Right atrium auricular region (tissue), 2 donors: ENCODE measurements around the gene SLC25A34. TPM values are rescaled to one million over a fixed set of nuclear protein-coding genes. Genes with fewer than 3 reads are reported as not detected.

ENCODE experiments used
- DNase-seq: peaks from one replicate; pipeline ENCODE4 v3.0.0-alpha.2; 2019; ENCODE audit warnings: low spot score
- H3K27ac ChIP-seq, 2 donors: fragments of 200-600 bp; sonication (generic); 1 replicate in 1 of 2; 2 replicates in 1 of 2; pipeline ENCODE4 v1.5.1; 2016 to 2019
- H3K27me3 ChIP-seq, 2 donors: fragments of 200-600 bp; sonication (generic); one replicate each; pipeline versions ENCODE4 v1.5.1 to v1.6.0; 2017 to 2019
- H3K36me3 ChIP-seq: fragments of 200-600 bp; sonication (generic); one replicate; pipeline ENCODE4 v1.5.1; 2016
- H3K4me1 ChIP-seq, 2 donors: fragments of 200-600 bp; sonication (generic); one replicate each; pipeline versions ENCODE4 v1.5.1 to v1.6.0; 2017 to 2019
- H3K4me3 ChIP-seq, 2 donors: fragments of 200-600 bp; sonication (generic); 1 replicate in 1 of 2; 2 replicates in 1 of 2; pipeline ENCODE4 v1.5.1; 2017 to 2019; ENCODE audit warnings: mild to moderate bottlenecking in 1 of 2, moderate library complexity in 1 of 2
- H3K9me3 ChIP-seq, 2 donors: fragments of 200-600 bp; sonication (generic); one replicate each; pipeline ENCODE4 v1.5.1; 2019
- total RNA-seq, 2 donors: library from RNA; depleted of rRNA; stranded (reverse); fragments of >200 nt; gene quantifications; one replicate each; pipeline ENCODE4 v1.1.0, GENCODE V29; 2016
- TF ChIP-seq, protein P1 (sequence below), 2 donors: fragments of 200-600 bp; sonication (generic); IDR thresholded peaks; one replicate each; pipeline ENCODE4 v1.5.1; 2019; ENCODE audit warnings: antibody characterized with exemption in 2 of 2

The SLC25A34 gene
- total RNA-seq, 2 donors from 2014 or later, result 4.2 to 16.1 TPM

DNA sequence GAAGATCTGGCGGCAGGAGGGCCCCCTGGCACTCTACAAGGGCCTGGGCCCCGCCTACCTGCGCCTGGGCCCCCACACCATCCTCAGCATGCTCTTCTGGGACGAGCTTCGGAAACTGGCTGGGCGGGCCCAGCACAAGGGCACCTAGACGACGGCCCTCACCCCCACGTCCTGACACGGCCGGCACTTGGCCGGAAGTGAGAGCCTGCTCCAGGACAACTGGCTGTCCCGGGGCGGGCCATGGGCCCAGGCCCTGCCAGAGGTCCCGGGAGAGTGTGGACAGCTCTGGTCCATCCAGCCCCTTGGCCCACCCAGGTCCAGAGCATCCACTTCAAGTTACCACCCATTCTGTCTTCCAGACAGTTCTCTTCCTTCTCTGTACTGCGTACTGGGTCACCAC lies 3.2 kb downstream of the SLC25A34 start:
- TF ChIP-seq, protein P1, sequence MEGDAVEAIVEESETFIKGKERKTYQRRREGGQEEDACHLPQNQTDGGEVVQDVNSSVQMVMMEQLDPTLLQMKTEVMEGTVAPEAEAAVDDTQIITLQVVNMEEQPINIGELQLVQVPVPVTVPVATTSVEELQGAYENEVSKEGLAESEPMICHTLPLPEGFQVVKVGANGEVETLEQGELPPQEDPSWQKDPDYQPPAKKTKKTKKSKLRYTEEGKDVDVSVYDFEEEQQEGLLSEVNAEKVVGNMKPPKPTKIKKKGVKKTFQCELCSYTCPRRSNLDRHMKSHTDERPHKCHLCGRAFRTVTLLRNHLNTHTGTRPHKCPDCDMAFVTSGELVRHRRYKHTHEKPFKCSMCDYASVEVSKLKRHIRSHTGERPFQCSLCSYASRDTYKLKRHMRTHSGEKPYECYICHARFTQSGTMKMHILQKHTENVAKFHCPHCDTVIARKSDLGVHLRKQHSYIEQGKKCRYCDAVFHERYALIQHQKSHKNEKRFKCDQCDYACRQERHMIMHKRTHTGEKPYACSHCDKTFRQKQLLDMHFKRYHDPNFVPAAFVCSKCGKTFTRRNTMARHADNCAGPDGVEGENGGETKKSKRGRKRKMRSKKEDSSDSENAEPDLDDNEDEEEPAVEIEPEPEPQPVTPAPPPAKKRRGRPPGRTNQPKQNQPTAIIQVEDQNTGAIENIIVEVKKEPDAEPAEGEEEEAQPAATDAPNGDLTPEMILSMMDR (IDR thresholded peaks at IDR 0.05), result no peak

DNA sequence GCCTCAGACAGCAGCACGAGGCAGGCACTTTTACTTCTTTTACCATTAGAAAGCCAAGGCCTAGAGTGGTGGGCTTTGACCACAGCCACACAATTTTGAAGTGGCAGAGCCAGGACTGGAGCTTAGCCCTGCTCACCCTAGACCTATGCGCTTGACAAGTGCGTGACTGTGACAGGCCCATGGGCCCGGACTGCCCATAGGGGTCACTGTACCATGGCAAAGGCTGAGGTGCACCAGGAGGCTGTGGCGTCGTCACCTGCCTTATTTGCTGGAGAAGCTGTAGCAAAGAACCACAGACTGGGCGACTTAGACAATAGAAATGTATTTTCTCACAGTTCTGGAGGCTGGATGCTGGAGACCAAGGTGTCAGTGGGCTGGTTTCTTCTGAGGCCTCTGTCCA lies 3.7 kb downstream of the SLC25A34 start:
- Histone ChIP-seq H3K27ac (no peak overlapping the region), H3K4me1 (peaks cover 0 to 40% of the 10 kb centered on the region in 2 donors), H3K36me3 (peaks cover 4% of the 10 kb centered on the region), H3K27me3 (no peaks in the 10 kb centered on the region), H3K9me3 (no peaks in the 10 kb centered on the region), H3K4me3 (no peak overlapping the region)
- no peak for DNase-seq
- TF ChIP-seq, protein P1 (IDR thresholded peaks at IDR 0.05), result no peak

More for the DNA sequence above, 3.2 kb downstream of the SLC25A34 start:
- no peak for DNase-seq
- Histone ChIP-seq H3K4me3 (no peak overlapping the region), H3K4me1 (peaks cover 0 to 42% of the 10 kb centered on the region in 2 donors), H3K27ac (no peak overlapping the region), H3K9me3 (no peaks in the 10 kb centered on the region), H3K36me3 (peaks cover 9% of the 10 kb centered on the region), H3K27me3 (no peaks in the 10 kb centered on the region)

DNA sequence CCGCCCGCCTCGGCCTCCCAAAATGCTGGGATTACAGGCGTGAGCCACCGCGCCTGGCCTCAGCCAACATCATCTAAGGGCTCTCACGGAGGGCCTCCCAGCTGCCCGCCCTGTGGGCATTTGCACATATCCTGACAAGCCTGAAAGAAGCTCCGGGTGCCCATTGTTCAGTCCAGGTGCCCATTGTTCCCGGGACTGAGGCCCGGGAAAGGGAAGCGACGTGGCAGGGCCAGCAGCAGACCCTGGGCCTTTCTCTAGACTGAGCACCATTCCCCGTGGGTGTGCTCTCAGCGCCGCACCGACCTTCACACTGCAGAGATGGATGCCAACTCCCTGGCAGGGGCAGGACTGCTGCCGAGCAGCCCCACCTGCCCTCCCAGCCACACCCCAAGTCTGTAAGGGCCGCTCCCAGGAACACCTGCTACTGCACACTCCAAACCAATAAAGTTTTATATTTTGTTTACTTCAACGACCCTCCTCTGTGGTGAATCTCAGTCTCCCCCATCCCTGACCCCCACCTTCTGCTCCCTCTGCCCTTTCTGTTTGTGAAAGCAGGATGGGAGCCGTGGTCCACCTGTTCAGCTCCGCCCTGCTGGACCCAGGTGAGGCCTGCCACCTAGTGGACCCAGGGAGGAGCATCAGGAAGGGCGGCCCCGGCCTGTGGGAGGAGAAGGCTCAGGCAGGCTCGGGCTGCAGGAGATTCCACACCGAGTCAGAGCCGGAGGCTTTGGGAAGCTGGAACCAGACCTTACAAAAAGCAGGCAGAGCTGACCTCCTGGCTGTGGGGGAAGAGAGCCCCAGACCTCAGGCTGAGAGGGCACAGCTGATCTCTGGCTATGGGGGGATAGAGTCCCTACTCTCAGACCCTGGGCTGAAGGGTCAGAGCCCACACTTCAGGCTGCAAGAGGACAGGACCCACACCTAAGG lies 5.1 kb downstream of the SLC25A34 start:
- no peaks in the 10 kb centered on the region for H3K9me3 ChIP-seq
- no peak overlapping the region for H3K4me3 ChIP-seq
- H3K27me3 ChIP-seq, result no peaks in the 10 kb centered on the region
- peak; percentile 65 for DNase-seq
- TF ChIP-seq, protein P1 (IDR thresholded peaks at IDR 0.05), result peak; percentile 74 to 84
- no peaks in the 10 kb centered on the region for H3K36me3 ChIP-seq
- H3K4me1 ChIP-seq, result peaks cover 0 to 26% of the 10 kb centered on the region in 2 donors
- H3K27ac ChIP-seq, result no peak overlapping the region

DNA sequence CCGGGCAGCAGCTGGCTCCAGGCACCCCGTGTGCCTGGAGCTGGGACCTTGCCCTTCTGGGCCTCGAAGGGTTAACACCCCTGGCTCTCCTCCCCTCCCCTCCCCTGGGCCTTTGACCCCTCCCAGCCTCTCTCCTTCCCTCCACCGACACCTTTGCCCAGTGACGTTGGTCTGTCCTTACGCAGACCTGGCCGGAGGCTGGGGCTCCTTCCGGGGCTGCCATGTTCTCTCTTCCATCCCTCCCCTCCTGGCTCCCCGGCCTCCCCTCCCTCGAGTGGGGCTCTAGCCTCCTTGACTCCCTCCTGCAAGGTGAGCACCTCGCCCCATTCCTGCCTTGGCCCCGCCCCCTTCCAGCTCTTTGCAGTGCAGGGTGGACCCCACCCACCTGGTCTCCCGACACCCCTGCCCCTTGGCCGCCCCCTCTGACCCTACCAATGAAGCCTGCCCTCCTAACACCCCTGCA lies 6.3 kb downstream of the SLC25A34 start, which contains the start of gene TMEM82:
TMEM82 (plus strand) TSS at position 161 of the 463 bp plus-strand sequence; CDS start at position 222, 61 bp downstream.
- no peak for DNase-seq
- no peak within 1 kb of the TSS for H3K4me3 ChIP-seq
- H3K27ac ChIP-seq, result no peak within 1 kb of the TSS
- no peaks in the 10 kb centered on the region for H3K27me3 ChIP-seq
- H3K9me3 ChIP-seq, result no peaks in the 10 kb centered on the region
- no peaks in the 10 kb centered on the region for H3K36me3 ChIP-seq
- H3K4me1 ChIP-seq, result peaks cover 0 to 18% of the 10 kb centered on the region in 2 donors
- TF ChIP-seq, protein P1 (IDR thresholded peaks at IDR 0.05), result no peak

DNA sequence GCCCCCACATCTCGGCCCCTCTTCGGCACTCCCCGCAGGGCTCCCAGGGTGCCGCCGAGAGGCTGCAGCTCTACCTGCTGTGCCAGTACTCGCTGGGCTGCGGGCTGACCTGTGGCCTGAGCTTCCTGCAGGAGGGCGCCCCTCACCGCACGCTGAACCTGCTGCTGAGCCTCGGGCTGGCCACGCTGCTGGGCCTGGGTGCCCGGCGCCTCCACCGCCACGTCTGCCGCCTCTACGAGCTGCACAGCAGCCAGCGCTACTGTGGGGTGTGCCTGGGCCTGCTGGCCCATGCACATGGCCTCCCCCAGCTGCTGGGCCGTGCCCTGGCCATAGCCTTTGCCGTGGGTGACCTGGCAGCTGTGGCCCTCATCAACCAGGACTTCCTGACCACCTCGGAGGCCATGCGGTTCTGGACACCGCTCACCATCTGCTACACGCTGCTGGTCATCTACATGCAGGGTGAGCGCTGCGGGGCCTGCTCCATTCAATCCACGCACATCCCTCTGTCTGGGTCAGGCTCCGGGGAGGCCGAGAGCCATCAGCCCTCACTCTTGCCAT lies 8.1 kb downstream of the SLC25A34 start:
- no peak for DNase-seq
- H3K9me3 ChIP-seq, result no peaks in the 10 kb centered on the region
- peaks cover 0 to 14% of the 10 kb centered on the region in 2 donors for H3K4me1 ChIP-seq
- H3K36me3 ChIP-seq, result no peaks in the 10 kb centered on the region
- H3K27ac ChIP-seq, result no peak overlapping the region
- TF ChIP-seq, protein P1 (IDR thresholded peaks at IDR 0.05), result no peak
- no peak overlapping the region for H3K4me3 ChIP-seq
- H3K27me3 ChIP-seq, result no peaks in the 10 kb centered on the region
